Measurements from ENCODE around the gene TMPRSS4. TPM values are rescaled to one million over a fixed set of nuclear protein-coding genes. Genes with fewer than 3 reads are reported as not detected.

The TMPRSS4 gene
- total and polyA plus RNA-seq, 9 donors, result 0.07 to 5.2 (median 0.25) TPM; not detected in 1

DNA sequence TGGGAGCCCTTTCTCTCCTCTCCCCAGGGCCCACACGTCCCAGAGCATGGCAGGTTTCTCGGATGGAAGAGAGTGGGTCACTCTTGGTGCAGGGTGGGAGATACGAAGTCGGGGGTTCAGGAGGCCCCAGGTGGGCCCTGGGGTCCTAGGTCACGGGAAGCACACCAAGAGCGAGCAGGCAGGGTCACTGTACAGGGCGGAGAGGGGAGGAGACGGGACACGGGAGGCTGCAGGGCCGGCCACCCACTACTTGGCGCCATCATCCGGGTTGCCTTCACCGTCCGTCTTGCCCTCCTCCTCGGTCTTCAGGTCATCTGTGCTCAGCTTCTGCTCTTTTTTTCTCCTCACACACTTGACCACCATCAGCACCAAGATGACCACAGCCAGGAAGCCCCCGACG lies 89.8 kb downstream of the TMPRSS4 start:
- WGBS (ENCODE audit: insufficient coverage), result 77% methylated on average over 13 of the region's 17 CpGs

DNA sequence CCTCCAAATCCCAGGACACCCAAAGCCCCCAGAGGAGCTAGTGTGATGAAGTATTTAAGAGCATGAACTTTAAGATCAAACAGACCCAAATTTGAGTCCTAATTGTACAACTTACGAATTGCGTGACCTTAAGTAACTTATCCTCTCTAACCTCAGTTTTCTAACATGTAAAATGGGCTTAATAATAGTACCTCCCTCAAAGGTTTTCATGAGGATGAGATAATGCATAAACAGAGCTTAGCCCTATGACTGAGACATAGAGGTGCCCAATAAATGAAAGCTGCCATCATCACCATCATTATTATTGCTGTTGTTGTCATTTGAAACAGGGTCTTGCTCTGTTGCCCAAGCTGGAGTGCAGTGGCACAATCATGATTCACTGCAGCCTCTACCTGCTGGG lies 90.4 kb downstream of the TMPRSS4 start:
- WGBS (ENCODE audit: insufficient coverage), result no CpG with 5 or more reads among the region's 2 CpGs
- Histone ChIP-seq H3K27me3 (ENCODE audit: control insufficient read depth, insufficient read depth, low read length) (peaks cover 29% of the 10 kb centered on the region), H3K4me3 (ENCODE audit: low read length) (no peak overlapping the region)

More for the DNA sequence above, 89.8 kb downstream of the TMPRSS4 start:
- Histone ChIP-seq H3K4me1 (ENCODE audit: control insufficient read depth, insufficient read depth, low read length) (peaks cover 22% of the 10 kb centered on the region), H3K27ac (ENCODE audit: low read length) (no peak overlapping the region), H3K27me3 (ENCODE audit: control insufficient read depth, insufficient read depth, low read length) (peaks cover 35% of the 10 kb centered on the region), H3K4me3 (ENCODE audit: low read length) (no peak overlapping the region), H3K9me3 (replicated peaks; ENCODE audit: control insufficient read depth, low read depth, low read length) (no peaks in the 10 kb centered on the region), H3K36me3 (ENCODE audit: control insufficient read depth, insufficient read depth, low read length) (no peaks in the 10 kb centered on the region)
- DNase-seq, result no peak

DNA sequence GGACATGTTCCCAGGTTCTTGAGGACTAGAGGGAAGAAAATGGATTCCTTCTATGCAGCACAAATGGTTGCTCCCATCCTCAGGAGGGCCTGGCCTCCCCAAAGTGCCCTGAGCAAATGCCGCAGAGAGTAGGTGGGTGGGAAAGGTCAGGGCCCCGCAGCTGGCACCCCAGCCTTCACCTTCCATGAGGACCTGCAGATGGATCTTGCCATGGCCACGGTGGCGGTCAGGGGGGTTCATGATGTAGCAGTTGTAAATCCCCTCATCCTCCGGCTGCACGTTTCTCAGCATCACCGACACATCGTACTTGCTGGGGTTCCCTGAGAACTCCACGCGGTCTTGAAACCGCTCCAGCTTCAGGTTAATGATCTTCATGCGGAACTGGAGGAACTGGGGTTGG lies 91.0 kb downstream of the TMPRSS4 start:
- peaks cover 25% of the 10 kb centered on the region for H3K4me1 ChIP-seq (ENCODE audit: control insufficient read depth, insufficient read depth, low read length)
- H3K27me3 ChIP-seq (ENCODE audit: control insufficient read depth, insufficient read depth, low read length), result peaks cover 25% of the 10 kb centered on the region
- no peak overlapping the region for H3K4me3 ChIP-seq (ENCODE audit: low read length)
- H3K36me3 ChIP-seq (ENCODE audit: control insufficient read depth, insufficient read depth, low read length), result no peaks in the 10 kb centered on the region
- 75% methylated on average over 6 of the region's 12 CpGs for WGBS (ENCODE audit: insufficient coverage)
- DNase-seq, result no peak
- no peaks in the 10 kb centered on the region for H3K9me3 ChIP-seq (replicated peaks; ENCODE audit: control insufficient read depth, low read depth, low read length)
- no peak overlapping the region for H3K27ac ChIP-seq (ENCODE audit: low read length)

More for the DNA sequence above, 90.4 kb downstream of the TMPRSS4 start:
- DNase-seq, result no peak
- no peaks in the 10 kb centered on the region for H3K36me3 ChIP-seq (ENCODE audit: control insufficient read depth, insufficient read depth, low read length)
- H3K4me1 ChIP-seq (ENCODE audit: control insufficient read depth, insufficient read depth, low read length), result peaks cover 25% of the 10 kb centered on the region
- H3K9me3 ChIP-seq (replicated peaks; ENCODE audit: control insufficient read depth, low read depth, low read length), result no peaks in the 10 kb centered on the region
- H3K27ac ChIP-seq (ENCODE audit: low read length), result no peak overlapping the region

DNA sequence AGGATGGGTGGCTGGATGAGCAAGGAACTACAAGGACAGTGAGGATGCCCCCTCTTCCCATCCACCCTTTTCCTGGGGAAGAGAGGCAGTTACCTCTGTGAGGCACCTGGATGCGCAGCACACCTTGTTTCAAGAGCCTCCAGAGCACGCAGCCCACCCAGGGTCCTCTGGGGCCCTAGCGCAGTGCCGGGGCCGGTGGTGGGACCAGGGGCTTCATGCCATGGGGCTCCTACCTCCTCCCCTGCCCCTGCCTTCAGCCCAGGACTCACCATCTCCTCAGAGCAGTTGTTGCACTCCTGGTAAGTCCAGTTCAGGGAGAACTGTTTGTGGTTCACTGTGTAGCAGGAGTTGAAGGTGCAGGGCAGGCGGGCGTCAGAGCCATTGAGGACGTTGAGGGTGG lies 91.4 kb downstream of the TMPRSS4 start:
- H3K27ac ChIP-seq (ENCODE audit: low read length), result no peak overlapping the region
- H3K4me3 ChIP-seq (ENCODE audit: low read length), result no peak overlapping the region
- peaks cover 25% of the 10 kb centered on the region for H3K4me1 ChIP-seq (ENCODE audit: control insufficient read depth, insufficient read depth, low read length)
- H3K36me3 ChIP-seq (ENCODE audit: control insufficient read depth, insufficient read depth, low read length), result no peaks in the 10 kb centered on the region
- H3K27me3 ChIP-seq (ENCODE audit: control insufficient read depth, insufficient read depth, low read length), result peaks cover 25% of the 10 kb centered on the region
- DNase-seq, result no peak
- no peaks in the 10 kb centered on the region for H3K9me3 ChIP-seq (replicated peaks; ENCODE audit: control insufficient read depth, low read depth, low read length)
- WGBS (ENCODE audit: insufficient coverage), result 89% methylated on average over 5 of the region's 8 CpGs

DNA sequence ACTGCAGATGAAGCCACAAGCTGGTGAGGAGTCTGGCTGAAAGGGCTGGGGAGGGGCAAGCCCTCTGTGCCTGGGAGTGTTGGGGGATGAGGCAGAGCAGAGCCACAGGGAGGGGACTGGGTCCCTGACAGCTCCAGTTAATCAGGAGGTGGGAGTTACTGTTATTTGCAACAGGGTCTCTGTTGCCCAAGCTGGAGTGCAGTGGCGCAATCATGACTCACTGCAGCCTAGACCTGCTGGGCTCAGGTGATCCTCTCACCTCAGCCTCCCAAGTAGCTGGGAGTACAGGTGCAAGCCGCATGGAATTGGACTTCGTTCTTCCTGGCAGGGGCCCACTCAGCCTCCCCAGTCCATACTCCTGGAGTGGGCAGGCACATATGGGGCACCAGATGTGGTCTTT lies 91.9 kb downstream of the TMPRSS4 start:
- no peak for DNase-seq
- Histone ChIP-seq H3K27me3 (ENCODE audit: control insufficient read depth, insufficient read depth, low read length) (peaks cover 21% of the 10 kb centered on the region), H3K9me3 (replicated peaks; ENCODE audit: control insufficient read depth, low read depth, low read length) (no peaks in the 10 kb centered on the region)

DNA sequence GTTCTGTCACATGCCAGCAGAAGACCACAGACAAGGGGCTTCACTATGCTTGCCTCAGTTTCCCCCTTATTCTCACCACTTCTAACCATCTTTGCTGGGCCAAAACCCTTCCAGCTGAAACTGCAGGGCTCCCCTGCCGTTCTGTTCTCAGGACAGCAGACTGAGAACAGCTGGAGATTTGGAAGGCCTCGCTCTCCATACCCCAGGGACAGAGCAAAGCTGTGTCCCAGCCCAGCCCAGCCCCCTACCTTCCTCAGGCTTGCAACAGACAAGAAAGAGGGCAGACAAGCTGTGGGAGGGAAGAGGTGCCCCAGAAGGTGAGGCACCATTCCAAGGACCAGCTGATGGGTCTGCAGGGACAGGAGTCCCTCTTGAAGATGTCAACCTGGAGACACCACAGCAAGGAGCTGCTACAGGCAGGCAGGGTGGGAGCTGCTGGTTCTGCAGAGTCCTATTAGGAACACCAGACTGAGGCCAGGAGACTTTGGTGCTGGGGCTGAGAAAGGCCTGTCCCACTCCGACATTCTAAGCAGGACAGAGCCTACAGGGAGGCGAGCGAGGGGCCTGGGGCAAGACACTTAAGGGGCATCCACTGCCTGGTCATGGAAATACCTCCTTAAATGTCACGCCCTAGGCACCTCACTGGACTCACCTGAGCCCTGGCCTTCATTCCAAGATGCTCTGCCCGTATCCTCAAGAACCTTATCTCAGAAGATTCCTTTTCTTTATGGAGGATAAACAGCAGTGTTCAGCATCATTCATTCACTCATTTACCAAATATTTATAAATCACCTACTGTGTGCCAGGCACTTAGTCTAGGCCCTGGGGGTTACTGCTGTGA lies 92.6 kb downstream of the TMPRSS4 start:
- WGBS (ENCODE audit: insufficient coverage), result 66% methylated on average over 6 of the region's 7 CpGs
- Histone ChIP-seq H3K36me3 (ENCODE audit: control insufficient read depth, insufficient read depth, low read length) (no peaks in the 10 kb centered on the region), H3K27me3 (ENCODE audit: control insufficient read depth, insufficient read depth, low read length) (peaks cover 16% of the 10 kb centered on the region), H3K4me3 (ENCODE audit: low read length) (no peak overlapping the region), H3K27ac (ENCODE audit: low read length) (no peak overlapping the region), H3K9me3 (replicated peaks; ENCODE audit: control insufficient read depth, low read depth, low read length) (no peaks in the 10 kb centered on the region), H3K4me1 (ENCODE audit: control insufficient read depth, insufficient read depth, low read length) (peaks cover 26% of the 10 kb centered on the region)
- peak; percentile 30 for DNase-seq

More for the DNA sequence above, 91.9 kb downstream of the TMPRSS4 start:
- no peak overlapping the region for H3K4me3 ChIP-seq (ENCODE audit: low read length)
- H3K27ac ChIP-seq (ENCODE audit: low read length), result no peak overlapping the region
- H3K36me3 ChIP-seq (ENCODE audit: control insufficient read depth, insufficient read depth, low read length), result no peaks in the 10 kb centered on the region
- no CpG with 5 or more reads among the region's 3 CpGs for WGBS (ENCODE audit: insufficient coverage)
- peaks cover 25% of the 10 kb centered on the region for H3K4me1 ChIP-seq (ENCODE audit: control insufficient read depth, insufficient read depth, low read length)

DNA sequence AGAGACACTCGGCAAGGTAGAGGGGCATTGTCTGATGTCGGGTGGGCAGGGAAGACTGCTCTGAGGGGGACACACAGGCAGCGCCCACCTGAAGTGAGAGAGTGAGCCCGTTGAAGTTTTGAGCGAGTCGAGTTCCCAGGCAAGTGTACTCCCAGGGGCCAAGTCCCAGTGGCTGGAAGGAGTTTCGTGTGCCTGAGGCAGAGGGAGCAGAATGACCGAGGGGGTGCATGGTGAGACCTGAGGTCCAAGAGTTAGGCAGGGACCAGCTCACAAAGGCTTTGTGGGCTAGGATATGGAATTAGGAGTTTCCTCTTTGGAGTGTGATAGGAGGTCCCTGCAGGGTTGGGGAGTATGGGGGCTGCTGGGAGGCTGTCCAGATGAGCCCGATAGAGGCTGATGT lies 93.4 kb downstream of the TMPRSS4 start:
- H3K4me3 ChIP-seq (ENCODE audit: low read length), result no peak overlapping the region
- H3K9me3 ChIP-seq (replicated peaks; ENCODE audit: control insufficient read depth, low read depth, low read length), result no peaks in the 10 kb centered on the region
- H3K36me3 ChIP-seq (ENCODE audit: control insufficient read depth, insufficient read depth, low read length), result no peaks in the 10 kb centered on the region
- no peak overlapping the region for H3K27ac ChIP-seq (ENCODE audit: low read length)
- peaks cover 13% of the 10 kb centered on the region for H3K27me3 ChIP-seq (ENCODE audit: control insufficient read depth, insufficient read depth, low read length)
- no peak for DNase-seq
- 66% methylated on average over 9 of the region's 9 CpGs for WGBS (ENCODE audit: insufficient coverage)
- peaks cover 33% of the 10 kb centered on the region for H3K4me1 ChIP-seq (ENCODE audit: control insufficient read depth, insufficient read depth, low read length)

DNA sequence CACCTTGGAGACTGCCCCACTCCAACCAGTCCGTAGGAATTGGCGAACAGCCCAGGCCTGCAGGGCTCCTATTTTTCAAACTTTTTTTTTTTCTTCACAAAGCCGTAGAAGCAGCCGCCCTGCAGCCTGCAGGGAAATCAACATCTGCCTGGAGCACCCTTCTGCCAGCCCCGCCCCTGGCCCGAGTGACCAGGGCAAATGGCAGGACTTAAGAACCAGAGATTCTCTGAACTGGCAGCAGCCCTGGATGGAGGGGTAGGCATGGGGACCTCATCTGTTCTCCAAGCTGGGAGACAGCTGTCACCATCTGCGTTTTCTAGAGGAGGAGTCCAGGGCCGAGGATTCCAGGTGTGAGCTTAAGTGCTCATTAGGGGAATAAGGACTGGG lies 94.0 kb downstream of the TMPRSS4 start:
- Histone ChIP-seq H3K4me3 (ENCODE audit: low read length) (no peak overlapping the region), H3K27me3 (ENCODE audit: control insufficient read depth, insufficient read depth, low read length) (peaks cover 13% of the 10 kb centered on the region), H3K4me1 (ENCODE audit: control insufficient read depth, insufficient read depth, low read length) (peaks cover 38% of the 10 kb centered on the region), H3K36me3 (ENCODE audit: control insufficient read depth, insufficient read depth, low read length) (no peaks in the 10 kb centered on the region), H3K9me3 (replicated peaks; ENCODE audit: control insufficient read depth, low read depth, low read length) (no peaks in the 10 kb centered on the region), H3K27ac (ENCODE audit: low read length) (no peak overlapping the region)
- WGBS (ENCODE audit: insufficient coverage), result 23% methylated on average over 7 of the region's 8 CpGs
- peak; percentile 29 for DNase-seq

Other genes with a start within 250 kb of the TMPRSS4 start
- 103 TPM for gene FXYD6, start 200.4 kb upstream of the TMPRSS4 start, total RNA-seq
- 100 to 1,000 TPM; 161 to 209 (median 176) TPM for gene FXYD6, start 200.4 kb upstream of the TMPRSS4 start, polyA plus RNA-seq (ENCODE audit: insufficient read depth in 1 of 8, insufficient read length in 8 of 8, low replicate concordance in 1 of 8)
- 0.09 TPM for gene TMPRSS13, start 147.7 kb upstream of the TMPRSS4 start, total RNA-seq
- 1 to 10 TPM in 1 of 8 donors, under 1 TPM in 7; 0.05 to 1.1 (median 0.11) TPM for gene TMPRSS13, start 147.7 kb upstream of the TMPRSS4 start, polyA plus RNA-seq (ENCODE audit: insufficient read depth in 1 of 8, insufficient read length in 8 of 8, low replicate concordance in 1 of 8)
- gene IL10RA, start 90.7 kb upstream of the TMPRSS4 start, total RNA-seq, result 4.8 TPM
- 1 to 10 TPM; 2.9 to 7.8 (median 4.2) TPM for gene IL10RA, start 90.7 kb upstream of the TMPRSS4 start, polyA plus RNA-seq (ENCODE audit: insufficient read depth in 1 of 8, insufficient read length in 8 of 8, low replicate concordance in 1 of 8)
- gene SMIM35, start 9.9 kb downstream of the TMPRSS4 start, total RNA-seq, result under 0.01 TPM
- gene SMIM35, start 9.9 kb downstream of the TMPRSS4 start, polyA plus RNA-seq (ENCODE audit: insufficient read depth in 1 of 8, insufficient read length in 8 of 8, low replicate concordance in 1 of 8), result under 1 TPM; 0.04 to 0.47 (median 0.11) TPM
- gene SCN4B, start 75.7 kb downstream of the TMPRSS4 start, total RNA-seq, result 2.4 TPM
- gene SCN4B, start 75.7 kb downstream of the TMPRSS4 start, polyA plus RNA-seq (ENCODE audit: insufficient read depth in 1 of 8, insufficient read length in 8 of 8, low replicate concordance in 1 of 8), result 1 to 10 TPM; 2.8 to 5.1 (median 4.1) TPM
- 4.2 TPM for gene SCN2B, start 99.6 kb downstream of the TMPRSS4 start, total RNA-seq
- gene SCN2B, start 99.6 kb downstream of the TMPRSS4 start, polyA plus RNA-seq (ENCODE audit: insufficient read depth in 1 of 8, insufficient read length in 8 of 8, low replicate concordance in 1 of 8), result 1 to 10 TPM; 2.1 to 5.4 (median 4.4) TPM
- 2.5 TPM for gene JAML, start 147.9 kb downstream of the TMPRSS4 start, total RNA-seq
- 1 to 10 TPM; 1.2 to 5.3 (median 2.2) TPM for gene JAML, start 147.9 kb downstream of the TMPRSS4 start, polyA plus RNA-seq (ENCODE audit: insufficient read depth in 1 of 8, insufficient read length in 8 of 8, low replicate concordance in 1 of 8)
- gene MPZL3, start 175.3 kb downstream of the TMPRSS4 start, total RNA-seq, result 0.53 TPM
- 1 to 10 TPM in 2 of 8 donors, under 1 TPM in 6; 0.41 to 1.7 (median 0.77) TPM for gene MPZL3, start 175.3 kb downstream of the TMPRSS4 start, polyA plus RNA-seq (ENCODE audit: insufficient read depth in 1 of 8, insufficient read length in 8 of 8, low replicate concordance in 1 of 8)
- 0.40 TPM for gene MPZL2, start 187.2 kb downstream of the TMPRSS4 start, total RNA-seq
- 1 to 10 TPM in 3 of 8 donors, under 1 TPM in 5; 0.54 to 6.9 (median 0.93) TPM for gene MPZL2, start 187.2 kb downstream of the TMPRSS4 start, polyA plus RNA-seq (ENCODE audit: insufficient read depth in 1 of 8, insufficient read length in 8 of 8, low replicate concordance in 1 of 8)
- gene CD3E, start 227.7 kb downstream of the TMPRSS4 start, total RNA-seq, result 0.13 TPM
- under 1 TPM; 0.25 to 0.64 (median 0.35) TPM for gene CD3E, start 227.7 kb downstream of the TMPRSS4 start, polyA plus RNA-seq (ENCODE audit: insufficient read depth in 1 of 8, insufficient read length in 8 of 8, low replicate concordance in 1 of 8)